MM.1S (cell line): ENCODE data around the gene SETD1A.

Experiments used
- CTCF ChIP-seq: fragments of 300-600 bp; sonication (generic); IDR thresholded peaks from 2 replicates; pipeline ENCODE4 v1.5.1; 2016; ENCODE audit warnings: antibody characterized with exemption, low read length, mixed read lengths
- EZH2 ChIP-seq: fragments of 300-600 bp; sonication (generic); optimal IDR thresholded peaks from 2 replicates; pipeline ENCODE3; 2017; ENCODE audit warnings: low read depth, mild to moderate bottlenecking, antibody characterized with exemption, low read length, mixed read lengths

DNA sequence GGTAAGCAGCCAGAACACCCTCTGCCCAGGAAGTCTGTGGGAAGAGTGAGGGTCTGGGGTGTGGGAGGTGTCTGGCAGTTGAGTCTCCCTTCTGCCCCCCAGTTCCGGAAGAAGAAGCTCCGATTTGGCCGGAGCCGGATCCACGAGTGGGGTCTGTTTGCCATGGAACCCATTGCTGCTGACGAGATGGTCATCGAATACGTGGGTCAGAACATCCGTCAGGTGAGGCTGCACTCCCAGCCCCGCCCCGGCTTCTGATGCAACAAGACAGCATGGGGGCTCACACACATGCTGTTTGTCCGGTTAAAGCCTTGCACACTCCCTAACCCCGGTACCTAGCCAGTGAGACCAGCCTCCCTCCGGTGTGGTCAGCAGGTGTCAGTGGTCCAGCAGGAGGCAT lies 23.4 kb downstream of the SETD1A start:
- TF ChIP-seq EZH2 (no peak), CTCF (no peak)
